Gastroesophageal sphincter (tissue), 4 donors: ENCODE results near the gene TNP2. TPM values are rescaled to one million over a fixed set of nuclear protein-coding genes. Genes with fewer than 3 reads are reported as not detected.
"Not testable (repeated sequence)": the region's sequence is repeated elsewhere in the genome, so short reads cannot be mapped to it uniquely, and the experiment has no call there.

ENCODE experiments used
- ATAC-seq: fragments of 150-250 bp; one replicate; pipeline ENCODE4 v1.9.1; 2016; ENCODE audit warnings: mild to moderate bottlenecking, moderate library complexity
- H3K27ac ChIP-seq, 4 donors: fragments of 200-600 bp; sonication (generic) in 3 of 4; 1 replicate in 3 of 4; 2 replicates in 1 of 4; pipeline ENCODE4 v1.5.1; 2016 to 2019
- H3K27me3 ChIP-seq: fragments of 200-600 bp; sonication (generic); one replicate; pipeline ENCODE4 v1.5.1; 2019
- H3K36me3 ChIP-seq, 2 donors: fragments of 200-600 bp; sonication (generic); one replicate each; pipeline ENCODE4 v1.5.1; 2019; ENCODE audit warnings: control low read depth in 1 of 2
- H3K4me1 ChIP-seq, 3 donors: fragments of 200-600 bp; sonication (generic); 1 replicate in 2 of 3; 2 replicates in 1 of 3; pipeline ENCODE4 v1.5.1; 2016 to 2019; ENCODE audit warnings: control low read depth in 2 of 3
- H3K4me3 ChIP-seq, 2 donors: fragments of 200-600 bp; sonication (generic); one replicate each; pipeline ENCODE4 v1.5.1; 2019; ENCODE audit warnings: mild to moderate bottlenecking in 1 of 2, moderate library complexity in 1 of 2
- H3K9me3 ChIP-seq, 3 donors: fragments of 200-600 bp; sonication (generic); one replicate each; pipeline ENCODE4 v1.5.1; 2017 to 2019; ENCODE audit warnings: control low read depth in 2 of 3
- EP300 ChIP-seq: sonication (generic); formaldehyde crosslinking; IDR thresholded peaks from one replicate; pipeline ENCODE4 v1.6.1; 2017; ENCODE audit warnings: antibody characterized with exemption, mild to moderate bottlenecking
- POLR2A ChIP-seq, 2 donors: fragments of 450-650 bp; IDR thresholded peaks; one replicate each; pipeline ENCODE4 v1.6.1; 2017; ENCODE audit warnings: antibody characterized with exemption in 2 of 2, mild to moderate bottlenecking in 2 of 2, moderate library complexity in 1 of 2
- POLR2AphosphoS5 ChIP-seq: sonication (generic); formaldehyde crosslinking; IDR thresholded peaks from one replicate; pipeline ENCODE4 v1.6.1; 2017; ENCODE audit warnings: antibody characterized with exemption
- WGBS, 2 donors: methylation state at CpG; one replicate each; pipeline ENCODE4 v1.1.5; 2018; ENCODE audit warnings: low coverage in 1 of 2; 5-methylcytosine and 5-hydroxymethylcytosine counted together
- total RNA-seq, 4 donors: library from RNA; depleted of rRNA; stranded (reverse); fragments of >200 nt; gene quantifications; one replicate each; pipeline ENCODE4 v1.1.0, GENCODE V29; 2016
- TF ChIP-seq, protein P1 (sequence below), 4 experiments: fragments of 200-600 bp in 2 of 4; fragments of 450-650 bp in 2 of 4; sonication (generic) in 1 of 4; IDR thresholded peaks; one replicate each; pipeline ENCODE4 v1.5.1; 2017 to 2019; ENCODE audit warnings: antibody characterized with exemption in 4 of 4, mild to moderate bottlenecking in 2 of 4, moderate library complexity in 2 of 4

TNP2 gene
- total RNA-seq, 4 donors from 2014 or later = not detected

DNA sequence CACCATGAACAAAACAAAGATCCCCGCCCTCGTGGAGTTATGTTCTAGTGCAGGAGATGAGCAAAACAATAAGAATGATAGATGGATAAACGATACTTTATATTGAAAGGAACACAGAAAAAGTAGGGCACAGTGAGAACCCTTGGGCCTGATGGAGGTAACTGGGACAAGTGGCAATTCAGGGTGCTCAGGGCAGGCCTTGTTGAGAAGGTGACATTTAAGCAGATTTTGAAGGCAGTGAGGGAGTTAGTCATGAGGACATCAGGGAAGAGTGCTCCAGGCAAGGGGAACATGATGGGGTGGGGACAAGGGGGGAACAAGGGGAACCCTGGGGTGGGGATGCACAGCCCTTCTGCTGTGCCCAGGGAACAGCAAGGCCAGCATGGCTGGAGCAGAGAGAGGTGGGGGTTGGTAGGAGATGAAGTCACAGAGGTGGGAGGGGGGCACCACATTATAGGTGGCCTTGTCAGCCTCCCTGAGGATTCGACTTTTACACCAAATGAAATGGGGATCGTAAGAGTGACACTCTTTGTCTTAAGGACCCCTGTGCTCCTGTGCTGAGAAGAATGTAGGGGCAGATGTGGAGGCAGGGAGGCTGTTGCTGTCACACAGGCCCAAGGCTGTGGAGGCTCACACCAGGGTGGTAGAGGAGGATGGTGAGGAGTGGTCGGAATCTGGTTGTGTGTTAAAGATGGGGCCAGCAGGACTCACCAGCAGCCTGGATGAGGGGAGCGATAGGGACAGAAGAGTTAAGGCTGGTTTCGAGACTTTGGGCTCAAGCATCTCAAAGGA lies 21.2 kb upstream of the TNP2 start:
- 90 to 94% methylated on average over 6 to 7 of the region's 8 CpGs for WGBS, 2 donors
- Histone ChIP-seq H3K27ac (no peak overlapping the region), H3K4me3 (no peak overlapping the region), H3K36me3 (no peaks in the 10 kb centered on the region), H3K27me3 (no peaks in the 10 kb centered on the region), H3K9me3 (no peaks in the 10 kb centered on the region), H3K4me1 (no peaks in the 10 kb centered on the region)
- no peak for TF ChIP-seq POLR2A (IDR thresholded peaks at IDR 0.05)
- TF ChIP-seq POLR2AphosphoS5 = no peak
- TF ChIP-seq EP300 = no peak
- TF ChIP-seq, protein P1, sequence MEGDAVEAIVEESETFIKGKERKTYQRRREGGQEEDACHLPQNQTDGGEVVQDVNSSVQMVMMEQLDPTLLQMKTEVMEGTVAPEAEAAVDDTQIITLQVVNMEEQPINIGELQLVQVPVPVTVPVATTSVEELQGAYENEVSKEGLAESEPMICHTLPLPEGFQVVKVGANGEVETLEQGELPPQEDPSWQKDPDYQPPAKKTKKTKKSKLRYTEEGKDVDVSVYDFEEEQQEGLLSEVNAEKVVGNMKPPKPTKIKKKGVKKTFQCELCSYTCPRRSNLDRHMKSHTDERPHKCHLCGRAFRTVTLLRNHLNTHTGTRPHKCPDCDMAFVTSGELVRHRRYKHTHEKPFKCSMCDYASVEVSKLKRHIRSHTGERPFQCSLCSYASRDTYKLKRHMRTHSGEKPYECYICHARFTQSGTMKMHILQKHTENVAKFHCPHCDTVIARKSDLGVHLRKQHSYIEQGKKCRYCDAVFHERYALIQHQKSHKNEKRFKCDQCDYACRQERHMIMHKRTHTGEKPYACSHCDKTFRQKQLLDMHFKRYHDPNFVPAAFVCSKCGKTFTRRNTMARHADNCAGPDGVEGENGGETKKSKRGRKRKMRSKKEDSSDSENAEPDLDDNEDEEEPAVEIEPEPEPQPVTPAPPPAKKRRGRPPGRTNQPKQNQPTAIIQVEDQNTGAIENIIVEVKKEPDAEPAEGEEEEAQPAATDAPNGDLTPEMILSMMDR (IDR thresholded peaks at IDR 0.05) = no peak
- no peak for ATAC-seq

GRCh38 chr16:11289696-11290095 lies 20.6 kb upstream of the TNP2 start:
- ATAC-seq, H3K9me3 ChIP-seq, H3K4me1 ChIP-seq, H3K27me3 ChIP-seq, H3K27ac ChIP-seq, H3K4me3 ChIP-seq, H3K36me3 ChIP-seq: not testable (repeated sequence)
- WGBS, 2 donors = 89% methylated on average over 4 of the region's 4 CpGs; no CpG with 5 or more reads in 1 of the 2 donors

DNA sequence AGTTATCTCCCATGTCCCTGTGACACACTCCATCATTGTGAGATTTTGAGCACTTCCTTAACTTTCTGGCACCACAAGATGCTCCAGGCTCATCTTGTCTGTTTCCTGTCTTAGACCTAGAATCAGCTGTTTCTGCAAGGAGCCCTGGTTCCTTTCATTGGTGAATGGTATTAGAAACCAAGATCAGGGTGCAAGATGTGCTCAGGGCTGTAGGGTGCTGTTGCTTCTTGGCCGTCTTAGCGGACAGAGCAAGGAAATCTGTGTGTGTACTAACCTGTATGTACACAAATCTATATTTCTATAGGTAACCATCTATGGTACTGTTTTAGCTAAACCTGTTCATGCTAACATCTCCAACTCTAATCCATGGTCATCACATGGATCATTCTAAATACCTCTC lies 20.1 kb upstream of the TNP2 start:
- Histone ChIP-seq H3K27me3 (no peaks in the 10 kb centered on the region), H3K4me3 (no peak overlapping the region), H3K9me3 (no peaks in the 10 kb centered on the region), H3K27ac (no peak overlapping the region), H3K4me1 (no peaks in the 10 kb centered on the region), H3K36me3 (no peaks in the 10 kb centered on the region)
- no peak for ATAC-seq
- TF ChIP-seq, protein P1 (IDR thresholded peaks at IDR 0.05) = no peak
- TF ChIP-seq POLR2A (IDR thresholded peaks at IDR 0.05) = no peak
- WGBS, 2 donors = 100% methylated on average over 2 of the region's 2 CpGs; no CpG with 5 or more reads in 1 of the 2 donors

DNA sequence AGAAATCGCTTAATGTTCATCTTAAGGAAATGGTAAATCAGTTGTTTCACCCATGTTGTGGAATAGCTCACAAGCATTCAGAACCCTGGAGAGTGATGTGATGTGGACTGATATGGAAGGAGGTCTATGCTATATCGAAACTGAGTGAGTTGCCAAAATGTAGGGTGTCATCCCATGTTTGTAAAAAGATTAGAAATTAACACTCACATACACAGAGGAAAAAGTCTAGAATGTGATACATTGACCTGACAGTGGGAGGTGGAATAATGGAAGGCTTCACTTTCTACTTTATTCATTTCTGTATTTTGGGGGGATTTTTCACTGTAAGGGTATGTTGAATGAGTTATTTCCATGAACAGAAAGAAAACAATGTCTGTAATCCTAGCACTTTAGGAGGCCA lies 16.7 kb upstream of the TNP2 start:
- ATAC-seq = no peak
- Histone ChIP-seq H3K27me3 (no peaks in the 10 kb centered on the region), H3K4me1 (peaks cover 0 to 4% (median 0%) of the 10 kb centered on the region in 3 donors), H3K4me3 (no peak overlapping the region), H3K27ac (no peak overlapping the region), H3K36me3 (no peaks in the 10 kb centered on the region), H3K9me3 (no peaks in the 10 kb centered on the region)
- TF ChIP-seq EP300 = no peak
- TF ChIP-seq, protein P1 (IDR thresholded peaks at IDR 0.05) = no peak
- no peak for TF ChIP-seq POLR2A (IDR thresholded peaks at IDR 0.05)
- TF ChIP-seq POLR2AphosphoS5 = no peak
- 60 to 85% methylated on average over 1 to 2 of the region's 2 CpGs for WGBS, 2 donors

DNA sequence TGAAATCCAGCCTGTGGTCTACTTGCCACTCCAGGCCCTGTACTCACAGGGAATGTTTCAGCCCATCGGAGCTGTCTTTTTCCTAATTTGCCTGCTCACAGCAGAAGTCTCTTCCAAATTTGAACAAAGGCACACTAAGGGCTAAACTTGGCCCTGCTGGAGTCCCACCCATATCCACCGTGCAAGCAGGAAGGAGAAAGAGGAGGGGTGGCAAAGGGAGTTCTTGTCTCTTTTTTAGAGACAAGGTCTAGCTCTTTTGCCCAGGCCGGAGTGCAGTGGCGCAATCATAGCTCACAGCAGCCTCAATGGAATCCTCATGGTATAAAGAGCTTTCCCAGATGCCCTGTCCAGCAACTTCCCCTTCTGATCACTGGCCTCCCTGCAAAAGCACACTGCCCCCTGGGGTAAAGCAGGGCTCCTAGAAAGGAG lies 14.7 kb upstream of the TNP2 start:
- no peaks in the 10 kb centered on the region for H3K27me3 ChIP-seq
- no peak overlapping the region for H3K27ac ChIP-seq
- TF ChIP-seq, protein P1 (IDR thresholded peaks at IDR 0.05) = no peak
- TF ChIP-seq POLR2AphosphoS5 (no peak), EP300 (no peak), POLR2A (IDR thresholded peaks at IDR 0.05) (no peak)
- no peaks in the 10 kb centered on the region for H3K36me3 ChIP-seq
- no peak for ATAC-seq
- 20 to 38% methylated on average over 2 to 4 of the region's 4 CpGs for WGBS, 2 donors
- H3K4me3 ChIP-seq = no peak overlapping the region
- peaks cover 0 to 4% (median 0%) of the 10 kb centered on the region in 3 donors for H3K4me1 ChIP-seq
- no peaks in the 10 kb centered on the region for H3K9me3 ChIP-seq
